22Rv1 (cell line): ENCODE data around the gene TRIL.

Experiments
- H3K27ac ChIP-seq: fragments of 450-650 bp; 2 replicates; pipeline ENCODE4 v1.5.1; 2017
- ZFX ChIP-seq: fragments of 450-650 bp; IDR thresholded peaks from 2 replicates; pipeline ENCODE4 v1.6.1; 2017; ENCODE audit warnings: antibody characterized with exemption, borderline replicate concordance
- TF ChIP-seq, protein P1 (sequence below): fragments of 450-650 bp; IDR thresholded peaks from 2 replicates; pipeline ENCODE4 v1.5.1; 2017; ENCODE audit warnings: mild to moderate bottlenecking

The TRIL gene, protein sequence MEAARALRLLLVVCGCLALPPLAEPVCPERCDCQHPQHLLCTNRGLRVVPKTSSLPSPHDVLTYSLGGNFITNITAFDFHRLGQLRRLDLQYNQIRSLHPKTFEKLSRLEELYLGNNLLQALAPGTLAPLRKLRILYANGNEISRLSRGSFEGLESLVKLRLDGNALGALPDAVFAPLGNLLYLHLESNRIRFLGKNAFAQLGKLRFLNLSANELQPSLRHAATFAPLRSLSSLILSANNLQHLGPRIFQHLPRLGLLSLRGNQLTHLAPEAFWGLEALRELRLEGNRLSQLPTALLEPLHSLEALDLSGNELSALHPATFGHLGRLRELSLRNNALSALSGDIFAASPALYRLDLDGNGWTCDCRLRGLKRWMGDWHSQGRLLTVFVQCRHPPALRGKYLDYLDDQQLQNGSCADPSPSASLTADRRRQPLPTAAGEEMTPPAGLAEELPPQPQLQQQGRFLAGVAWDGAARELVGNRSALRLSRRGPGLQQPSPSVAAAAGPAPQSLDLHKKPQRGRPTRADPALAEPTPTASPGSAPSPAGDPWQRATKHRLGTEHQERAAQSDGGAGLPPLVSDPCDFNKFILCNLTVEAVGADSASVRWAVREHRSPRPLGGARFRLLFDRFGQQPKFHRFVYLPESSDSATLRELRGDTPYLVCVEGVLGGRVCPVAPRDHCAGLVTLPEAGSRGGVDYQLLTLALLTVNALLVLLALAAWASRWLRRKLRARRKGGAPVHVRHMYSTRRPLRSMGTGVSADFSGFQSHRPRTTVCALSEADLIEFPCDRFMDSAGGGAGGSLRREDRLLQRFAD

DNA sequence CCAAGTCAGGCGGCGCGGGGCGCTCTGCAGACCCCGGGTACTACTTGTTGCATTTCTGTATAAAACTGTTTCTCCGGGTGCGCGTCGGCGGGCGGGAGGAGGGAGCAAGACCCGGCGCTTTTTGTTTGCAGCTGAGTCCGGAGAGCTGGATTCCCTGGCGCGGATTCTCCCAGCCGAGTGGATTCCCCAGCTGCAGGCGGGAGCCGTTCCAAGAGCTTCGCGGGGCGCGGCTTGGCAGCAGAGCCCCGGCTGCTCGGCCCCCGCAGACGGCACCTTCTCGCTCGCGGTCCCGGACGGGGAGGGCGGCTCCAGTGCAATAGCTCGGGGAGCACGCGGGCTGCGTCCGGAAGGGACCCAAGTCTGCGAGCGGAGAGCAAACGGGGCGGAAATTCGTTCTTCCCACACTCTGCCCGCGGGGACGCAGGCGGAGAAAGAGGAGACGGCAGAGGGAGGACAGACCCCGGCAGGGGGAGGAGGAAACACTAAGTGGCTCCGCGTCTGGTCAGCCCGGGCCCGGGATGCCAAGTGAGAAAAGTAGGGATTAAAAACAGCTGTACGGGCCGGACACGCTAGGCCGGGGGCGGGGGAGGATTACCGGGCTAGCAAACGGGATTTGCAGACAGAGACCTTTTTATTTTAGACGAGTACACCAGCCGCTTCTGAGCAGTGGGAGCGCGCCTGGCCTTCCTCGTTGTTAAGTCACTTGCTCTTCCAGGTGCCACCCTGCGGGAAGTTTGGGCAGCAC is at the start of gene TRIL:
TSS of gene TRIL (minus strand) at position 96 of the 745 bp plus-strand sequence. CDS start 284 bp downstream, outside the sequence.
- H3K27ac ChIP-seq: no peak within 1 kb of the TSS
- no peak for TF ChIP-seq ZFX
- TF ChIP-seq, protein P1, sequence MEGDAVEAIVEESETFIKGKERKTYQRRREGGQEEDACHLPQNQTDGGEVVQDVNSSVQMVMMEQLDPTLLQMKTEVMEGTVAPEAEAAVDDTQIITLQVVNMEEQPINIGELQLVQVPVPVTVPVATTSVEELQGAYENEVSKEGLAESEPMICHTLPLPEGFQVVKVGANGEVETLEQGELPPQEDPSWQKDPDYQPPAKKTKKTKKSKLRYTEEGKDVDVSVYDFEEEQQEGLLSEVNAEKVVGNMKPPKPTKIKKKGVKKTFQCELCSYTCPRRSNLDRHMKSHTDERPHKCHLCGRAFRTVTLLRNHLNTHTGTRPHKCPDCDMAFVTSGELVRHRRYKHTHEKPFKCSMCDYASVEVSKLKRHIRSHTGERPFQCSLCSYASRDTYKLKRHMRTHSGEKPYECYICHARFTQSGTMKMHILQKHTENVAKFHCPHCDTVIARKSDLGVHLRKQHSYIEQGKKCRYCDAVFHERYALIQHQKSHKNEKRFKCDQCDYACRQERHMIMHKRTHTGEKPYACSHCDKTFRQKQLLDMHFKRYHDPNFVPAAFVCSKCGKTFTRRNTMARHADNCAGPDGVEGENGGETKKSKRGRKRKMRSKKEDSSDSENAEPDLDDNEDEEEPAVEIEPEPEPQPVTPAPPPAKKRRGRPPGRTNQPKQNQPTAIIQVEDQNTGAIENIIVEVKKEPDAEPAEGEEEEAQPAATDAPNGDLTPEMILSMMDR: no peak

DNA sequence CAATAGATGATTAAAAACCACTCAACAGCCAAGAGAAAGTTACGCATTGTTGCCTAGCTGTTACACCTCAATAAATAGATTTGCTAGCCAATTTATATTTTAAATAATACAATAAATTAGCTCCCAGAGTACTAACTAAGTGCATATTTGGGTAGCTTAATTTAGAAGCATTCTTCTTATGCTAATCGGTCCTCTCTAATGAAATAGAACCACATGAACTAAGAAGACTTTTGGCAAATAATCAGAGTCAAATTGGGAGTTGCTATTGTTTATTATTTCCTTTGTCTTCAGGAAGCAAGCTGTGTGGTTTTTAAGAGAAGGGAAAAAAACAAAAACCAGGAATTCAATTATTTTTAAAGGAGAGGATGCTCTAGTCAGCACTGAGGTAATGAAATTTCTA is 49.0 kb upstream of the TRIL start:
- no peak overlapping the region for H3K27ac ChIP-seq
- TF ChIP-seq ZFX: no peak

DNA sequence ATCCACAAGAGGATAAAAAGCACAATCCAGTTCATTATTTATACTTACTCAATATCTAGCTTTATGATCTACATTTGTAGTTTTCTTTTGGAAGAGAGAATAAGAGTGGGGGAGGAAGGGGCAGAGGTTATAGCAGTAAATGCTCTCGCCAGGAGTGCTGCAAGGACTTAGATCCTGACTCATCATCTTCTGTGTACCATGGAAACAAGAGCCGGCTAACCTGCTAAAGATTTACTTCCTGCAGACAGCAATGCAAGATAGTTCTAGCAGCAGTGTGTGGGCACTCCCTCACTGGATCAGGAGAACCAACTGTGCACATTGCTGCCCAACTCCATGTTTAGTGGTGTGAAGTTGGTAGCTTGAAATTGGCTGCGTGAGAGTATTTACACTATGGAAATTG is 47.7 kb upstream of the TRIL start:
- H3K27ac ChIP-seq: no peak overlapping the region
- TF ChIP-seq, protein P1: no peak
- TF ChIP-seq ZFX: no peak

DNA sequence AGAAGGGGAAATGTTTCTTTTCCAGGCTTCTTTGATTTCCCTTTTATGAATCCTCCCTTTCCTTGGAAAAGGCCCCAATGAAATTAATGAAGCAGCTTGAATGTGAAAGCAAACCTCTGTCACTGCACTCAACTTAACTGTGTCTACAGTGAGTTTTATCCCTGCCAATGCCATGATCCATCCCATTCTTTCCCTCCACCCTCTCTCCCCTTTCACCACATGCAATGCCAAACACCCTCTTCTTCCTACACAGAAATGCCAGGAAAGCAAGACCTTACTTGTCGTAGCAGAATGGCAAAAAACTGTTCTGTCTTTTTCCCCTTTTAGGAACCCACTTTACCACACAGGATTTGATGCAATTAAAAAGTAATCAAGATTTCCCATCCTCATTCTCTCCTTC is 47.3 kb upstream of the TRIL start:
- TF ChIP-seq ZFX: no peak
- TF ChIP-seq, protein P1: no peak
- no peak overlapping the region for H3K27ac ChIP-seq

DNA sequence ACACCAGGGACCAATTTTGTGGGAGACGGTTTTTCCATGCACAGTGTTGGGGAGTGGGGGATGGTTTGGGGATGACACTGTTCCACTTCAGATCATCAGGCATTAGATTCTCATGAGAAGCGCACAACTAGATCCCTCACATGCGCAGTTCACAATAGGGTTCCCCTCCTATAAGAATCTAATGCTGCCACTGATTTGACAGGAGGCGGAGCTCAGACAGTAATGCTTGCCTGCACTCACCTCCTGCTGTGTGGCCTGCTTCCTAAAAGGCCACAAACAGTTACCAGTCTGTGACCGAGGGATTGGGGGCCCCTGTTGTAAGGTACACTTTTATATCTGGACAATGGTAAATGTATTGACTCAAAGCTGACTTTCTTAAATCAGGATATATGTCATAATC is 45.6 kb upstream of the TRIL start:
- TF ChIP-seq ZFX: no peak
- TF ChIP-seq, protein P1: no peak

DNA sequence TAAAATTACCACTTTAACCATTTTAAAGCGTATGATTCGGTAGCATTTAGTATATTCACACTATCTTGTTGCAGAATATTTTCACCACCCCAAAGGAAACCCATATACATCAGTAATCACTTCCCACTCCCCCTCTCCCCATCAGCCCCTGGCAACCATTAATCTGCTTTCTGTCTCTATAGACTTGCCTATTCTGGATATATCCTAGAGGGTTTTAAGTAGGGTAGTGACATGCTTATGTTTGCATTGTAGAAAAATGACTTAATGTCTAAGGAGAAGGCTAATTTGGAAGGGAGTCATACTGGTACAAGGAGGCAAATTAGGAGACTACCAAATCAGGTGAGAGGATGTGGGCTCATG is 42.6 kb upstream of the TRIL start:
- TF ChIP-seq ZFX: no peak
- TF ChIP-seq, protein P1: no peak
- H3K27ac ChIP-seq: no peak overlapping the region

More for the DNA sequence above, 45.6 kb upstream of the TRIL start:
- no peak overlapping the region for H3K27ac ChIP-seq

DNA sequence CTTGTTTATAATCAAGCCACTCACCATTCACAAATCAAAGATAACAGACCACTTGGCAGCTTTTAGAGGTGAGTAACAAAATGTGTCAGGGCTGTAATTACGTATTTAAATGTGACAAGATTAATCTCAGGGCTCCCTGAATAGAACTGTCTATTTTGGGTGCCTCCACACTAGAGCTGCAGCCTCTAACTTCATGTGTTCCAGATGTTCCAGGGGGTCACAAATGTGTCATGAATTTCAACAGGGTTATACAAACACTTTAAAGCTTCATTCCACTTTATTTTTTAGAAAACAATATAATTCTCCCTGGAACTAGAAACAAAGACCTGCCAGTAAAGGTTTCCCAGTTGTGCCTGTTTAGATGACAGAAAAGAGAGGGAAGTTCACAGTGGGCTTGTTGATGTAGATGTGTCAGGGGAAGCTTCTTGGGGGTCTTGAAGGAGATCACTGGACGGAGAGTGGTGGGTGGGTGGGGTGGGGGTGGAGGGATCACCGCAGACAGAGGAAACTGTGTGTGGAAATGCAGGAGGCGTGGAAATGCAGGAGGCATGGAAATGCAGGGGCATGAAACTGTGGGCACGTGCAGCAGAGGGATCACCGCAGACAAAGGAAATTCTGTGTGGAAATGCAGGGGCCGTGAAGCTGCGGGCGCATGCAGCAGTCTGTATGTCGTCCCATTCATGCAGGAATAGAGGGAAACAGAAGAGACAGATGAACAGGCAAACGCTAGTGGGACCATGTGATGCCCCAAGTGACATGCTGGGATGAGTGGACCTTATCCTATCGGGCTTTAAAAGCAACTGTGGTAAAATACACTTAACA is 42.0 kb upstream of the TRIL start:
- no peak overlapping the region for H3K27ac ChIP-seq
- TF ChIP-seq ZFX: no peak
- TF ChIP-seq, protein P1: no peak
